Measurements from ENCODE around the gene POLD2.

The POLD2 gene

GRCh38 chr7:44156453-44157010 is 33.2 kb upstream of the POLD2 start:
- H3K9me3 ChIP-seq (ENCODE audit: insufficient read depth, low read length) = no peaks in the 10 kb centered on the region
- no peaks in the 10 kb centered on the region for H3K27me3 ChIP-seq (ENCODE audit: insufficient read depth, insufficient read length)
- no peak overlapping the region for H3K4me3 ChIP-seq (ENCODE audit: insufficient read length, low read depth)
- no peak overlapping the region for H3K9ac ChIP-seq (ENCODE audit: insufficient read length, low read depth)
- peaks cover 12% of the 10 kb centered on the region for H3K4me1 ChIP-seq (ENCODE audit: insufficient read depth, insufficient read length)
- H3K36me3 ChIP-seq (ENCODE audit: insufficient read depth, insufficient read length, low read length) = no peaks in the 10 kb centered on the region
- no peak for TF ChIP-seq SUZ12 (IDR thresholded peaks at IDR 0.05; ENCODE audit: extremely low read depth, insufficient read depth, insufficient read length)
- no peak for TF ChIP-seq ZNF274 (IDR thresholded peaks at IDR 0.05; ENCODE audit: low read depth, low read length)
- TF ChIP-seq YY1 (IDR thresholded peaks at IDR 0.05; ENCODE audit: insufficient read depth, insufficient read length) = no peak
- no peak for DNase-seq (ENCODE audit: low read depth, low spot score)

- Histone ChIP-seq H3K4me1 (ENCODE audit: insufficient read depth, insufficient read length) (peaks cover 12% of the 10 kb centered on the region), H3K36me3 (ENCODE audit: insufficient read depth, insufficient read length, low read length) (no peaks in the 10 kb centered on the region), H3K9ac (ENCODE audit: insufficient read length, low read depth) (no peak overlapping the region), H3K9me3 (ENCODE audit: insufficient read depth, low read length) (no peaks in the 10 kb centered on the region), H3K4me3 (ENCODE audit: insufficient read length, low read depth) (no peak overlapping the region), H3K27me3 (ENCODE audit: insufficient read depth, insufficient read length) (peaks cover 3% of the 10 kb centered on the region)
- DNase-seq (ENCODE audit: low read depth, low spot score) = no peak
- TF ChIP-seq ZNF274 (IDR thresholded peaks at IDR 0.05; ENCODE audit: low read depth, low read length) (no peak), SUZ12 (IDR thresholded peaks at IDR 0.05; ENCODE audit: extremely low read depth, insufficient read depth, insufficient read length) (no peak), YY1 (IDR thresholded peaks at IDR 0.05; ENCODE audit: insufficient read depth, insufficient read length) (no peak)
Measured at GRCh38 chr7:44155191-44156185, 32.1 kb upstream of the POLD2 start.

GRCh38 chr7:44154703-44155102 is 31.4 kb upstream of the POLD2 start:
- no peak overlapping the region for H3K9ac ChIP-seq (ENCODE audit: insufficient read length, low read depth)
- H3K4me3 ChIP-seq (ENCODE audit: insufficient read length, low read depth) = no peak overlapping the region
- no peaks in the 10 kb centered on the region for H3K36me3 ChIP-seq (ENCODE audit: insufficient read depth, insufficient read length, low read length)
- peaks cover 3% of the 10 kb centered on the region for H3K27me3 ChIP-seq (ENCODE audit: insufficient read depth, insufficient read length)
- DNase-seq (ENCODE audit: low read depth, low spot score) = no peak
- peaks cover 12% of the 10 kb centered on the region for H3K4me1 ChIP-seq (ENCODE audit: insufficient read depth, insufficient read length)
- H3K9me3 ChIP-seq (ENCODE audit: insufficient read depth, low read length) = no peaks in the 10 kb centered on the region
- TF ChIP-seq YY1 (IDR thresholded peaks at IDR 0.05; ENCODE audit: insufficient read depth, insufficient read length) (no peak), ZNF274 (IDR thresholded peaks at IDR 0.05; ENCODE audit: low read depth, low read length) (no peak), SUZ12 (IDR thresholded peaks at IDR 0.05; ENCODE audit: extremely low read depth, insufficient read depth, insufficient read length) (no peak)

- no peaks in the 10 kb centered on the region for H3K36me3 ChIP-seq (ENCODE audit: insufficient read depth, insufficient read length, low read length)
- peaks cover 3% of the 10 kb centered on the region for H3K27me3 ChIP-seq (ENCODE audit: insufficient read depth, insufficient read length)
- no peak overlapping the region for H3K9ac ChIP-seq (ENCODE audit: insufficient read length, low read depth)
- H3K4me3 ChIP-seq (ENCODE audit: insufficient read length, low read depth) = no peak overlapping the region
- no peak for DNase-seq (ENCODE audit: low read depth, low spot score)
- H3K4me1 ChIP-seq (ENCODE audit: insufficient read depth, insufficient read length) = peaks cover 12% of the 10 kb centered on the region
- TF ChIP-seq ZNF274 (IDR thresholded peaks at IDR 0.05; ENCODE audit: low read depth, low read length) = no peak
- no peak for TF ChIP-seq SUZ12 (IDR thresholded peaks at IDR 0.05; ENCODE audit: extremely low read depth, insufficient read depth, insufficient read length)
- no peak for TF ChIP-seq YY1 (IDR thresholded peaks at IDR 0.05; ENCODE audit: insufficient read depth, insufficient read length)
- H3K9me3 ChIP-seq (ENCODE audit: insufficient read depth, low read length) = no peaks in the 10 kb centered on the region
Measured at GRCh38 chr7:44153948-44154335, 30.6 kb upstream of the POLD2 start.

GRCh38 chr7:44152971-44153947 is 29.9 kb upstream of the POLD2 start:
- Histone ChIP-seq H3K27me3 (ENCODE audit: insufficient read depth, insufficient read length) (peaks cover 3% of the 10 kb centered on the region), H3K4me1 (ENCODE audit: insufficient read depth, insufficient read length) (peaks cover 10% of the 10 kb centered on the region), H3K36me3 (ENCODE audit: insufficient read depth, insufficient read length, low read length) (no peaks in the 10 kb centered on the region), H3K9me3 (ENCODE audit: insufficient read depth, low read length) (no peaks in the 10 kb centered on the region), H3K4me3 (ENCODE audit: insufficient read length, low read depth) (no peak overlapping the region), H3K9ac (ENCODE audit: insufficient read length, low read depth) (no peak overlapping the region)
- DNase-seq (ENCODE audit: low read depth, low spot score) = no peak
- TF ChIP-seq ZNF274 (IDR thresholded peaks at IDR 0.05; ENCODE audit: low read depth, low read length) (no peak), SUZ12 (IDR thresholded peaks at IDR 0.05; ENCODE audit: extremely low read depth, insufficient read depth, insufficient read length) (no peak), YY1 (IDR thresholded peaks at IDR 0.05; ENCODE audit: insufficient read depth, insufficient read length) (no peak)

- Histone ChIP-seq H3K4me3 (ENCODE audit: insufficient read length, low read depth) (no peak overlapping the region), H3K27me3 (ENCODE audit: insufficient read depth, insufficient read length) (peaks cover 3% of the 10 kb centered on the region), H3K9ac (ENCODE audit: insufficient read length, low read depth) (no peak overlapping the region), H3K36me3 (ENCODE audit: insufficient read depth, insufficient read length, low read length) (no peaks in the 10 kb centered on the region), H3K4me1 (ENCODE audit: insufficient read depth, insufficient read length) (peaks cover 5% of the 10 kb centered on the region), H3K9me3 (ENCODE audit: insufficient read depth, low read length) (no peaks in the 10 kb centered on the region)
- no peak for DNase-seq (ENCODE audit: low read depth, low spot score)
- no peak for TF ChIP-seq YY1 (IDR thresholded peaks at IDR 0.05; ENCODE audit: insufficient read depth, insufficient read length)
- no peak for TF ChIP-seq SUZ12 (IDR thresholded peaks at IDR 0.05; ENCODE audit: extremely low read depth, insufficient read depth, insufficient read length)
- TF ChIP-seq ZNF274 (IDR thresholded peaks at IDR 0.05; ENCODE audit: low read depth, low read length) = no peak
Measured at GRCh38 chr7:44151956-44152355, 28.6 kb upstream of the POLD2 start.

Measured in NT2/D1 (cell line).